CD4-positive, alpha-beta T cell (primary cell): ENCODE measurements around the gene LILRA1. TPM values are rescaled to one million over a fixed set of nuclear protein-coding genes. Genes with fewer than 3 reads are reported as not detected.
"Not testable (repeated sequence)": the region's sequence is repeated elsewhere in the genome, so short reads cannot be mapped to it uniquely, and the experiment has no call there.

ENCODE experiments used
- ATAC-seq: fragments of 200-7000 bp; cut with Tn5 transposase; one replicate; pipeline ENCODE4 v1.10.0; 2022; ENCODE audit warnings: mild to moderate bottlenecking; ENCODE audit not compliant: poor library complexity
- CTCF ChIA-PET: fragments of 350-600 bp; sonication (Branson Sonifier 250); formaldehyde crosslinking; loops from one replicate; lab custom pipeline; 2021; ENCODE audit warnings: antibody characterized with exemption, inconsistent platforms; lab: Charles Lee
- POLR2A ChIA-PET: fragments of 350-600 bp; sonication (Branson Sonifier 250); formaldehyde crosslinking; loops from one replicate; lab custom pipeline; 2021; ENCODE audit warnings: antibody characterized with exemption, inconsistent platforms; lab: Charles Lee
- DNase-seq, 14 experiments: peaks; one replicate each; pipeline ENCODE4 v3.0.0-alpha.2; 2013 to 2020; ENCODE audit warnings: mixed read lengths in 2 of 14
- H3K27ac ChIP-seq, 2 donors: one replicate each; pipeline versions ENCODE4 v1.5.1 to v1.7.0; 2013; ENCODE audit warnings: low read length in 2 of 2, low read depth in 1 of 2, mild to moderate bottlenecking in 1 of 2
- H3K27me3 ChIP-seq, 2 experiments: 1 replicate in 1 of 2; 2 replicates in 1 of 2; pipeline versions ENCODE4 v1.6.1 to v1.7.0; 2013; ENCODE audit warnings: low read length in 2 of 2, control low read depth in 1 of 2, mild to moderate bottlenecking in 1 of 2, moderate library complexity in 1 of 2; ENCODE audit not compliant: insufficient read depth in 2 of 2, control insufficient read depth in 1 of 2
- H3K36me3 ChIP-seq: one replicate; pipeline ENCODE4 v1.6.1; 2013; ENCODE audit warnings: low read length, control low read depth; ENCODE audit not compliant: insufficient read depth
- H3K4me1 ChIP-seq: one replicate; pipeline ENCODE4 v1.6.1; 2013; ENCODE audit warnings: low read length, control low read depth; ENCODE audit not compliant: insufficient read depth
- H3K4me3 ChIP-seq: one replicate; pipeline ENCODE4 v1.5.1; 2013; ENCODE audit warnings: mild to moderate bottlenecking, low read length, moderate library complexity
- H3K9me3 ChIP-seq, 2 experiments: 1 replicate in 1 of 2; 2 replicates in 1 of 2; pipeline versions ENCODE4 v1.6.1 to v1.7.0; 2013; ENCODE audit warnings: low read length in 2 of 2, mild to moderate bottlenecking in 2 of 2, control low read depth in 1 of 2, moderate library complexity in 1 of 2; ENCODE audit not compliant: control insufficient read depth in 1 of 2, insufficient read depth in 1 of 2
- H3K27ac Mint-ChIP-seq: one replicate; pipeline ENCODE4 v1.8.0; 2020; ENCODE audit warnings: mixed read lengths
- H3K27me3 Mint-ChIP-seq: one replicate; pipeline ENCODE4 v1.8.0; 2021; ENCODE audit warnings: mixed read lengths
- H3K36me3 Mint-ChIP-seq: one replicate; pipeline ENCODE4 v1.8.0; 2021; ENCODE audit warnings: low read depth, mixed read lengths
- H3K4me1 Mint-ChIP-seq: one replicate; pipeline ENCODE4 v1.8.0; 2021; ENCODE audit warnings: low read depth, mixed read lengths
- H3K4me3 Mint-ChIP-seq: one replicate; pipeline ENCODE4 v1.8.0; 2020; ENCODE audit warnings: mild to moderate bottlenecking, mixed read lengths
- H3K9me3 Mint-ChIP-seq: one replicate; pipeline ENCODE4 v1.8.0; 2020; ENCODE audit warnings: mixed read lengths
- CTCF ChIP-seq: fragments of 200-600 bp; IDR thresholded peaks from one replicate; pipeline ENCODE4 v1.8.0; 2022; ENCODE audit warnings: antibody characterized with exemption, mild to moderate bottlenecking
- intact Hi-C, 2 experiments: fragments of 100-400 bp; cut with DNase I in 1 of 2; cut with micrococcal nuclease in 1 of 2; formaldehyde crosslinking; loops; one replicate each; pipeline versions ENCODE4 v1.15.1 to v1.9.0; 2023 to 2025; cut with DNase I, micrococcal nuclease
- total RNA-seq, 174 experiments: library from RNA in 2 of 174; stranded (reverse) in 2 of 174; gene quantifications; one replicate each; pipeline ENCODE4 v1.2.3 and lab custom pipeline; 2021 to 2026

Gene LILRA1
- total RNA-seq, 2 experiments from 2014 or later, result 0.27 to 0.36 TPM

- Mint-ChIP-seq H3K27me3 (peaks cover 56% of the 10 kb centered on the region), H3K27ac (no peak overlapping the region), H3K4me1 (no peaks in the 10 kb centered on the region), H3K9me3 (peaks cover 12% of the 10 kb centered on the region), H3K36me3 (no peaks in the 10 kb centered on the region), H3K4me3 (no peak overlapping the region)
- Histone ChIP-seq H3K27me3 (peaks cover 9 to 16% of the 10 kb centered on the region in 2 experiments), H3K9me3 (peaks cover 5 to 13% of the 10 kb centered on the region in 2 experiments), H3K27ac (no peak overlapping the region), H3K4me3 (no peak overlapping the region), H3K4me1 (no peaks in the 10 kb centered on the region), H3K36me3 (no peaks in the 10 kb centered on the region)
- no peak for TF ChIP-seq CTCF
- intact Hi-C loops, result no loop called here
- POLR2A ChIA-PET, result no interaction called here
- DNase-seq, result no peak
- no peak for ATAC-seq
- CTCF ChIA-PET, result no interaction called here
Observed at GRCh38 chr19:54586397-54586796, 7.0 kb upstream of the LILRA1 start.

DNA sequence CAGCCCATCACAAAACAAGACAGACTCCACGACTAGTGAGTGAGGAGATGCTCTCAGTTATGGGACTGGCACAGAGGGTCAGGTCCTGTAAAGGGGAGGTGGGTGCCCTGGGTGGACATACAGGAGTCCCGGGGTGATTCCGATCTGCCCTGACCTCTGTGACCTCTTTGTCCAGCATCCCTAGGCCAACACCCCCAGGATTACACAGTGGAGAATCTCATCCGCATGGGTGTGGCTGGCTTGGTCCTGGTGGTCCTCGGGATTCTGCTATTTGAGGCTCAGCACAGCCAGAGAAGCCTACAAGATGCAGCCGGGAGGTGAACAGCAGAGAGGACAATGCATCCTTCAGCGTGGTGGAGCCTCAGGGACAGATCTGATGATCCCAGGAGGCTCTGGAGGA lies 6.4 kb upstream of the LILRA1 start:
- Histone ChIP-seq H3K4me1 (no peaks in the 10 kb centered on the region), H3K27me3 (peaks cover 9 to 17% of the 10 kb centered on the region in 2 experiments), H3K27ac (no peak overlapping the region), H3K9me3 (peaks cover 5 to 13% of the 10 kb centered on the region in 2 experiments), H3K4me3 (no peak overlapping the region), H3K36me3 (no peaks in the 10 kb centered on the region)
- intact Hi-C loops, result no loop called here
- H3K27ac Mint-ChIP-seq, result no peak overlapping the region
- peaks cover 12% of the 10 kb centered on the region for H3K9me3 Mint-ChIP-seq
- ChIA-PET CTCF (no interaction called here), POLR2A (no interaction called here)
- peaks cover 60% of the 10 kb centered on the region for H3K27me3 Mint-ChIP-seq
- no peak for ATAC-seq
- no peak for DNase-seq
- H3K36me3 Mint-ChIP-seq, result no peaks in the 10 kb centered on the region
- H3K4me3 Mint-ChIP-seq, result no peak overlapping the region
- no peaks in the 10 kb centered on the region for H3K4me1 Mint-ChIP-seq
- no peak for TF ChIP-seq CTCF

DNA sequence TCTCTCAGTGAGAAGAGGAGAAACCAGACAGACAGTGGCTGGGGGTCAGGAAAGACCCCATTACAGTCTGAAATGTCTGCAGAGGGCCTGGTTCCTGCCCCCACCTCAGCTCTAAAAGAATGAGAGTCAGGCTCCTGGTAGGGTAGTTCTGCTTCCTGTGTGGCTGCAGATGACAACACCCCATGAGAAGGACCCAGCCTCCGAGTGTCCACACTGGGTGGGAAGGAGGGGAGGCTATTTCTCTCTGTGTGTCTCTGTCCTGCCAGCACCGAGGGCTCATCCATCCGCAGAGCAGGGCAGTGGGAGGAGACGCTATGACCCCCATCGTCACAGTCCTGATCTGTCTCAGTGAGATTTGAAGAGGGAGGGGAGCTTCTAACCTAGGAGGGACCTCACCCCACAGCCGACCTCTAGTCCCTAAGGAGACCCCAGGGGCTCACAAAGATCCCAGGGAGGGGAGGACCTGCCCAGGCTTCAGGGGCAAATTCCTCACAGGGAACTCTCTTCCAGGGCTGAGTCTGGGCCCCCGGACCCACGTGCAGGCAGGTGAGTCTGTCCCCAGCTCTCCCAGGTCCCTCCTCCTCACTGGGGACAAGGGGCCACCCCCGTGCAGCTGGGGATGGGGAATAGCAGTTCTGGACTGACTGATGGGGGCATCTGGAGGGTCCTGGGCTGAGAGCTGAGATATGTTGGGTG lies 647 bp downstream of the LILRA1 start:
- H3K9me3 Mint-ChIP-seq, POLR2A ChIA-PET, H3K27ac Mint-ChIP-seq, H3K36me3 ChIP-seq, H3K4me1 ChIP-seq, intact Hi-C loops, CTCF ChIA-PET, ATAC-seq, DNase-seq, H3K4me3 Mint-ChIP-seq, H3K27ac ChIP-seq, H3K9me3 ChIP-seq, H3K4me1 Mint-ChIP-seq, H3K36me3 Mint-ChIP-seq: not testable (repeated sequence)
- H3K4me3 ChIP-seq, result peak overlapping the region; percentile 33
- H3K27me3 ChIP-seq, result peaks cover 8 to 16% of the 10 kb centered on the region in 2 experiments
- peaks cover 36% of the 10 kb centered on the region for H3K27me3 Mint-ChIP-seq

GRCh38 chr19:54594737-54595136 lies 1.3 kb downstream of the LILRA1 start:
- no peak overlapping the region for H3K4me3 Mint-ChIP-seq
- ATAC-seq (no peak), DNase-seq (no peak)
- CTCF ChIA-PET, result no interaction called here
- no peaks in the 10 kb centered on the region for H3K36me3 Mint-ChIP-seq
- H3K27me3 Mint-ChIP-seq, result peaks cover 36% of the 10 kb centered on the region
- H3K36me3 ChIP-seq, result no peaks in the 10 kb centered on the region
- POLR2A ChIA-PET, result no interaction called here
- intact Hi-C loops, result no loop called here
- H3K27me3 ChIP-seq, result peaks cover 8 to 16% of the 10 kb centered on the region in 2 experiments
- H3K4me3 ChIP-seq, result no peak overlapping the region
- peaks cover 3% of the 10 kb centered on the region for H3K9me3 Mint-ChIP-seq
- no peaks in the 10 kb centered on the region for H3K4me1 Mint-ChIP-seq
- H3K27ac ChIP-seq, result no peak overlapping the region
- no peaks in the 10 kb centered on the region for H3K4me1 ChIP-seq
- TF ChIP-seq CTCF, result no peak
- no peak overlapping the region for H3K27ac Mint-ChIP-seq
- H3K9me3 ChIP-seq, result peaks cover 5 to 7% of the 10 kb centered on the region in 2 experiments

DNA sequence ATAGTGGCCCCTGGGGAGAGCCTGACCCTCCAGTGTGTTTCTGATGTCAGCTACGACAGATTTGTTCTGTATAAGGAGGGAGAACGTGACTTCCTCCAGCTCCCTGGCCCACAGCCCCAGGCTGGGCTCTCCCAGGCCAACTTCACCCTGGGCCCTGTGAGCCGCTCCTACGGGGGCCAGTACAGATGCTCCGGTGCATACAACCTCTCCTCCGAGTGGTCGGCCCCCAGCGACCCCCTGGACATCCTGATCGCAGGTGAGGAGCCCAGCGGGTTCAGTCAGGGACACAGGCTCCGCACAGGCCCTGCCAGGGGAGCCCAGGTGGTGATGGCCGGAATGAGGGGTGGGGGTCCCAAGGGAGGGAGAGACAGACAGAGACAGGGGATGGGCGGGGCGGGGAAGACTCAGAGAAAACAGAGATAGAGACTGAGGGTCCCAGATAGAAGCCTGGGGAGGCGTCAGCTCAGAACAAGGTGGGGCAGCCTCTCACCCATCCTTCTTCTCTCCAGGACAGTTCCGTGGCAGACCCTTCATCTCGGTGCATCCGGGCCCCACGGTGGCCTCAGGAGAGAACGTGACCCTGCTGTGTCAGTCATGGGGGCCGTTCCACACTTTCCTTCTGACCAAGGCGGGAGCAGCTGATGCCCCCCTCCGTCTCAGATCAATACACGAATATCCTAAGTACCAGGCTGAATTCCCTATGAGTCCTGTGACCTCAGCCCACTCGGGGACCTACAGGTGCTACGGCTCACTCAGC lies 2.4 kb downstream of the LILRA1 start:
- H3K4me1 ChIP-seq, H3K4me3 ChIP-seq, H3K4me1 Mint-ChIP-seq, H3K9me3 ChIP-seq, H3K36me3 ChIP-seq, POLR2A ChIA-PET, H3K27ac ChIP-seq, H3K36me3 Mint-ChIP-seq, H3K27ac Mint-ChIP-seq, DNase-seq, intact Hi-C loops, ATAC-seq, CTCF ChIA-PET, H3K4me3 Mint-ChIP-seq, H3K9me3 Mint-ChIP-seq: not testable (repeated sequence)
- H3K27me3 Mint-ChIP-seq, result peaks cover 44% of the 10 kb centered on the region
- peaks cover 8 to 16% of the 10 kb centered on the region in 2 experiments for H3K27me3 ChIP-seq
